A549 (cell line): ENCODE measurements around the gene C2. TPM values are rescaled to one million over a fixed set of nuclear protein-coding genes. Genes with fewer than 3 reads are reported as not detected.

Source experiments
- ATAC-seq, 2 experiments: fragments of 200-7000 bp in 1 of 2; fragments of >200 bp in 1 of 2; cut with Nextera tagmentation in 1 of 2; cut with Tn5 transposase in 1 of 2; 3 replicates each; pipeline versions ENCODE4 v1.8.0 to v1.9.1; 2018 to 2020; ENCODE audit warnings: mild to moderate bottlenecking in 1 of 2, moderate library complexity in 1 of 2
- CTCF ChIA-PET: fragments of 300-600 bp; sonication (Branson Sonifier 250); formaldehyde crosslinking; extraction: SDS; loops from one replicate; lab custom pipeline; 2021; ENCODE audit warnings: antibody characterized with exemption, inconsistent platforms; lab: Yijun Ruan, JAX
- POLR2A ChIA-PET: fragments of 350-600 bp; formaldehyde crosslinking; extraction: SDS; loops from one replicate; lab custom pipeline; 2021; ENCODE audit warnings: antibody characterized with exemption, inconsistent platforms; lab: Yijun Ruan, JAX
- DNase-seq, 2 experiments: peaks; one replicate each; pipeline versions ENCODE4 v3.0.0 to v3.0.0-alpha.2; 2011 to 2016; ENCODE audit warnings: low read depth in 1 of 2, low spot score in 1 of 2
- FAIRE-seq: peaks from 2 replicates; lab custom pipeline; 2011; peaks lifted over from hg19 to GRCh38; lab: Jason Lieb, UNC
- H3K27ac ChIP-seq, 2 experiments: fragments of >200 bp; sonication (Bioruptor Twin); formaldehyde crosslinking; 3 replicates each; pipeline ENCODE4 v1.5.1; 2016 to 2017
- H3K4me1 ChIP-seq: fragments of >200 bp; sonication (Bioruptor Twin); formaldehyde crosslinking; 3 replicates; pipeline ENCODE4 v1.6.1; 2016
- H3K4me2 ChIP-seq: fragments of >200 bp; sonication (Bioruptor Twin); formaldehyde crosslinking; 3 replicates; pipeline ENCODE4 v1.6.1; 2016
- H3K4me3 ChIP-seq: fragments of >200 bp; sonication (Bioruptor Twin); formaldehyde crosslinking; 3 replicates; pipeline ENCODE4 v1.5.1; 2016
- H3K9me3 ChIP-seq: fragments of >200 bp; sonication (Bioruptor Twin); formaldehyde crosslinking; 3 replicates; pipeline ENCODE4 v1.6.1; 2016
- BHLHE40 ChIP-seq: IDR thresholded peaks from 2 replicates; pipeline ENCODE4 v1.6.1; 2012; ENCODE audit warnings: low read depth, low read length, inconsistent platforms
- CBX2 ChIP-seq: fragments of 200-600 bp; sonication (generic); IDR thresholded peaks from 2 replicates; pipeline ENCODE4 v1.6.1; 2016; ENCODE audit warnings: low read depth, mild to moderate bottlenecking, borderline replicate concordance
- CEBPB ChIP-seq, 2 experiments: fragments of >200 bp in 1 of 2; sonication (Bioruptor Twin) in 1 of 2; formaldehyde crosslinking in 1 of 2; IDR thresholded peaks; 2 replicates each; pipeline ENCODE4 v1.6.1; 2012 to 2016
- CHD4 ChIP-seq: fragments of 200-600 bp; sonication (generic); IDR thresholded peaks from 2 replicates; pipeline ENCODE4 v1.6.1; 2016; ENCODE audit warnings: antibody characterized with exemption, mild to moderate bottlenecking, borderline replicate concordance
- EHF ChIP-seq: fragments of 250-450 bp; sonication (Bioruptor Pico); IDR thresholded peaks from 2 replicates; pipeline ENCODE4 v1.5.0; 2020; ENCODE audit warnings: mild to moderate bottlenecking
- EP300 ChIP-seq, 2 experiments: fragments of >200 bp; sonication (Bioruptor Twin); formaldehyde crosslinking; IDR thresholded peaks; 2 replicates in 1 of 2; 3 replicates in 1 of 2; pipeline ENCODE4 v1.6.1; 2016 to 2017
- ESRRA ChIP-seq: fragments of 150-350 bp; IDR thresholded peaks from 2 replicates; pipeline ENCODE4 v1.6.1; 2014; ENCODE audit warnings: mild to moderate bottlenecking, low read length, borderline replicate concordance
- FOSL2 ChIP-seq, 2 experiments: fragments of 450-650 bp in 1 of 2; fragments of >200 bp in 1 of 2; sonication (Bioruptor Twin) in 1 of 2; formaldehyde crosslinking; IDR thresholded peaks; 2 replicates each; pipeline versions ENCODE4 v1.5.0 to v1.6.1; 2016 to 2020; ENCODE audit warnings: mild to moderate bottlenecking in 1 of 2, moderate library complexity in 1 of 2
- GATA3 ChIP-seq: IDR thresholded peaks from 2 replicates; pipeline ENCODE4 v1.6.1; 2012; ENCODE audit warnings: borderline replicate concordance
- HOXB13 ChIP-seq: fragments of 250-450 bp; sonication (Bioruptor Pico); IDR thresholded peaks from 2 replicates; pipeline ENCODE4 v1.5.0; 2020; ENCODE audit warnings: low read depth, mild to moderate bottlenecking, moderate library complexity
- JUNB ChIP-seq: fragments of >200 bp; sonication (Bioruptor Twin); formaldehyde crosslinking; IDR thresholded peaks from 2 replicates; pipeline ENCODE4 v1.6.1; 2016
- MAFK ChIP-seq: fragments of 450-650 bp; IDR thresholded peaks from 2 replicates; pipeline ENCODE4 v1.6.1; 2014; ENCODE audit not compliant: partially characterized antibody
- MAZ ChIP-seq: fragments of 150-350 bp; IDR thresholded peaks from 2 replicates; pipeline ENCODE4 v1.6.1; 2014; ENCODE audit warnings: antibody characterized with exemption, low read depth, low read length, borderline replicate concordance
- PHF8 ChIP-seq: fragments of 200-600 bp; sonication (generic); IDR thresholded peaks from 2 replicates; pipeline ENCODE4 v1.6.1; 2016; ENCODE audit warnings: low read depth, mild to moderate bottlenecking, antibody characterized with exemption, moderate library complexity, borderline replicate concordance
- POLR2AphosphoS2 ChIP-seq: conservative IDR thresholded peaks from 2 replicates; pipeline ENCODE4 v1.6.1; 2012; ENCODE audit warnings: low read length, improper control_type of control experiment, inconsistent platforms
- RCOR1 ChIP-seq: fragments of 150-350 bp; IDR thresholded peaks from 2 replicates; pipeline ENCODE4 v1.6.1; 2014; ENCODE audit warnings: antibody characterized with exemption, low read length, low read depth
- RFX5 ChIP-seq: fragments of 450-650 bp; IDR thresholded peaks from 2 replicates; pipeline ENCODE4 v1.7.1; 2014; ENCODE audit warnings: antibody characterized with exemption, mild to moderate bottlenecking, moderate library complexity
- ZC3H11A ChIP-seq: fragments of 450-650 bp; IDR thresholded peaks from 2 replicates; pipeline ENCODE4 v1.6.1; 2014; ENCODE audit warnings: antibody characterized with exemption, mild to moderate bottlenecking
- ZFP36 ChIP-seq: fragments of 450-650 bp; IDR thresholded peaks from 2 replicates; pipeline ENCODE4 v1.6.1; 2014; ENCODE audit warnings: borderline replicate concordance; ENCODE audit not compliant: partially characterized antibody
- WGBS: methylation state at CpG from one replicate; pipeline ENCODE4 v1.1.6; 2017; ENCODE audit errors: missing lambda C conversion rate; 5-methylcytosine and 5-hydroxymethylcytosine counted together
- polyA plus RNA-seq, 4 experiments: library from polyadenylated mRNA; depleted of rRNA in 3 of 4; stranded (reverse); fragments of >200 nt; fragmentation: RNase III in 1 of 4; extraction: RNeasy Plus Mini Kit Qiagen cat#74134 plus additional on column Dnase treatment in 1 of 4; gene quantifications; 2 replicates in 3 of 4; 3 replicates in 1 of 4; pipeline ENCODE4 v1.2.3, GENCODE V29; 2011 to 2017
- TF ChIP-seq, protein P1 (sequence below): fragments of >200 bp; sonication (Bioruptor Twin); formaldehyde crosslinking; IDR thresholded peaks from 3 replicates; pipeline ENCODE4 v1.5.1; 2016
- TF ChIP-seq, protein P2 (sequence below): fragments of 250-450 bp; sonication (Bioruptor Pico); IDR thresholded peaks from 2 replicates; pipeline ENCODE4 v1.5.0; 2021; ENCODE audit warnings: mild to moderate bottlenecking, moderate library complexity, borderline replicate concordance
- TF ChIP-seq, protein P3 (sequence below): fragments of >200 bp; sonication (Bioruptor Twin); formaldehyde crosslinking; IDR thresholded peaks from 2 replicates; pipeline ENCODE4 v1.6.1; 2016
- TF ChIP-seq, protein P4 (sequence below): fragments of 150-350 bp; IDR thresholded peaks from 2 replicates; pipeline ENCODE4 v1.6.1; 2014; ENCODE audit warnings: low read depth, mild to moderate bottlenecking, low read length

C2 gene
- polyA plus RNA-seq, 2 of the 4 experiments (the other 2 are of a cell fraction) = 0.22 to 0.87 TPM

DNA sequence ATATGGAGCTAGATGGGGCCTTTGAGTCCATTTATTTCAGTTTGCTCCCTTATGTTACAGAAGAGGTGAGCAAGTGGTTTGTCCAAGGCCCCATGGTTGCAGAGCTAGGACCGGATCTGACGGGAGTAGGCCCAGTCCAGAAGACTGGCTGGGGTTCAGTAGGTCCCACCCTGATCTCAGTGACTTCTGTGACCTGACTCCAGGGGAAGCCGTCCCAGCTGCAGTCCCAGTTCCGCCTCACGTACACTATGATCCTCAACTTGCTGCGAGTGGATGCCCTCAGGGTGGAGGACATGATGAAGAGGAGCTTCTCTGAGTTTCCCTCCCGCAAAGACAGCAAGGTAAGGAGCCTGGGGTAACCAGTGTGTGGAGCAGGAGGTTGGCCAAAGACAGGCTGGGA is 39.0 kb downstream of the C2 start:
- ChIA-PET POLR2A (no interaction called here), CTCF (interaction anchor here (1.2 to 1.4 kb wide), 2 partner anchors 14 to 368 kb away, joined by 3 to 9 read pairs; no protein-coding TSS in a partner anchor)
- H3K4me3 ChIP-seq = no peak overlapping the region
- TF ChIP-seq, protein P1, sequence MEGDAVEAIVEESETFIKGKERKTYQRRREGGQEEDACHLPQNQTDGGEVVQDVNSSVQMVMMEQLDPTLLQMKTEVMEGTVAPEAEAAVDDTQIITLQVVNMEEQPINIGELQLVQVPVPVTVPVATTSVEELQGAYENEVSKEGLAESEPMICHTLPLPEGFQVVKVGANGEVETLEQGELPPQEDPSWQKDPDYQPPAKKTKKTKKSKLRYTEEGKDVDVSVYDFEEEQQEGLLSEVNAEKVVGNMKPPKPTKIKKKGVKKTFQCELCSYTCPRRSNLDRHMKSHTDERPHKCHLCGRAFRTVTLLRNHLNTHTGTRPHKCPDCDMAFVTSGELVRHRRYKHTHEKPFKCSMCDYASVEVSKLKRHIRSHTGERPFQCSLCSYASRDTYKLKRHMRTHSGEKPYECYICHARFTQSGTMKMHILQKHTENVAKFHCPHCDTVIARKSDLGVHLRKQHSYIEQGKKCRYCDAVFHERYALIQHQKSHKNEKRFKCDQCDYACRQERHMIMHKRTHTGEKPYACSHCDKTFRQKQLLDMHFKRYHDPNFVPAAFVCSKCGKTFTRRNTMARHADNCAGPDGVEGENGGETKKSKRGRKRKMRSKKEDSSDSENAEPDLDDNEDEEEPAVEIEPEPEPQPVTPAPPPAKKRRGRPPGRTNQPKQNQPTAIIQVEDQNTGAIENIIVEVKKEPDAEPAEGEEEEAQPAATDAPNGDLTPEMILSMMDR = no peak
- TF ChIP-seq POLR2AphosphoS2 (no peak), CEBPB (IDR thresholded peaks at IDR 0.05) (no peak), RCOR1 (no peak), EP300 (IDR thresholded peaks at IDR 0.05) (no peak), ESRRA (no peak), JUNB (no peak), PHF8 (no peak), MAFK (no peak), ZC3H11A (no peak), GATA3 (no peak), EHF (CRISPR knock-in tag) (no peak), MAZ (no peak)
- TF ChIP-seq, protein P2, sequence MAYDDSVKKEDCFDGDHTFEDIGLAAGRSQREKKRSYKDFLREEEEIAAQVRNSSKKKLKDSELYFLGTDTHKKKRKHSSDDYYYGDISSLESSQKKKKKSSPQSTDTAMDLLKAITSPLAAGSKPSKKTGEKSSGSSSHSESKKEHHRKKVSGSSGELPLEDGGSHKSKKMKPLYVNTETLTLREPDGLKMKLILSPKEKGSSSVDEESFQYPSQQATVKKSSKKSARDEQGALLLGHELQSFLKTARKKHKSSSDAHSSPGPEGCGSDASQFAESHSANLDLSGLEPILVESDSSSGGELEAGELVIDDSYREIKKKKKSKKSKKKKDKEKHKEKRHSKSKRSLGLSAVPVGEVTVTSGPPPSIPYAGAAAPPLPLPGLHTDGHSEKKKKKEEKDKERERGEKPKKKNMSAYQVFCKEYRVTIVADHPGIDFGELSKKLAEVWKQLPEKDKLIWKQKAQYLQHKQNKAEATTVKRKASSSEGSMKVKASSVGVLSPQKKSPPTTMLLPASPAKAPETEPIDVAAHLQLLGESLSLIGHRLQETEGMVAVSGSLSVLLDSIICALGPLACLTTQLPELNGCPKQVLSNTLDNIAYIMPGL (CRISPR knock-in tag) = no peak
- TF ChIP-seq, protein P3, sequence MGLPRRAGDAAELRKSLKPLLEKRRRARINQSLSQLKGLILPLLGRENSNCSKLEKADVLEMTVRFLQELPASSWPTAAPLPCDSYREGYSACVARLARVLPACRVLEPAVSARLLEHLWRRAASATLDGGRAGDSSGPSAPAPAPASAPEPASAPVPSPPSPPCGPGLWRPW = no peak
- TF ChIP-seq, protein P4, sequence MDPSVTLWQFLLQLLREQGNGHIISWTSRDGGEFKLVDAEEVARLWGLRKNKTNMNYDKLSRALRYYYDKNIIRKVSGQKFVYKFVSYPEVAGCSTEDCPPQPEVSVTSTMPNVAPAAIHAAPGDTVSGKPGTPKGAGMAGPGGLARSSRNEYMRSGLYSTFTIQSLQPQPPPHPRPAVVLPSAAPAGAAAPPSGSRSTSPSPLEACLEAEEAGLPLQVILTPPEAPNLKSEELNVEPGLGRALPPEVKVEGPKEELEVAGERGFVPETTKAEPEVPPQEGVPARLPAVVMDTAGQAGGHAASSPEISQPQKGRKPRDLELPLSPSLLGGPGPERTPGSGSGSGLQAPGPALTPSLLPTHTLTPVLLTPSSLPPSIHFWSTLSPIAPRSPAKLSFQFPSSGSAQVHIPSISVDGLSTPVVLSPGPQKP = no peak
- no peak overlapping the region for H3K27ac ChIP-seq
- DNase-seq = no peak
- FAIRE-seq = no peak
- no peak overlapping the region for H3K4me2 ChIP-seq
- 93% methylated on average over 7 of the region's 7 CpGs for WGBS
- ATAC-seq = no peak
- peaks cover 9% of the 10 kb centered on the region; the same call in 1 of the 3 replicates for H3K4me1 ChIP-seq
- H3K9me3 ChIP-seq = no peaks in the 10 kb centered on the region

DNA sequence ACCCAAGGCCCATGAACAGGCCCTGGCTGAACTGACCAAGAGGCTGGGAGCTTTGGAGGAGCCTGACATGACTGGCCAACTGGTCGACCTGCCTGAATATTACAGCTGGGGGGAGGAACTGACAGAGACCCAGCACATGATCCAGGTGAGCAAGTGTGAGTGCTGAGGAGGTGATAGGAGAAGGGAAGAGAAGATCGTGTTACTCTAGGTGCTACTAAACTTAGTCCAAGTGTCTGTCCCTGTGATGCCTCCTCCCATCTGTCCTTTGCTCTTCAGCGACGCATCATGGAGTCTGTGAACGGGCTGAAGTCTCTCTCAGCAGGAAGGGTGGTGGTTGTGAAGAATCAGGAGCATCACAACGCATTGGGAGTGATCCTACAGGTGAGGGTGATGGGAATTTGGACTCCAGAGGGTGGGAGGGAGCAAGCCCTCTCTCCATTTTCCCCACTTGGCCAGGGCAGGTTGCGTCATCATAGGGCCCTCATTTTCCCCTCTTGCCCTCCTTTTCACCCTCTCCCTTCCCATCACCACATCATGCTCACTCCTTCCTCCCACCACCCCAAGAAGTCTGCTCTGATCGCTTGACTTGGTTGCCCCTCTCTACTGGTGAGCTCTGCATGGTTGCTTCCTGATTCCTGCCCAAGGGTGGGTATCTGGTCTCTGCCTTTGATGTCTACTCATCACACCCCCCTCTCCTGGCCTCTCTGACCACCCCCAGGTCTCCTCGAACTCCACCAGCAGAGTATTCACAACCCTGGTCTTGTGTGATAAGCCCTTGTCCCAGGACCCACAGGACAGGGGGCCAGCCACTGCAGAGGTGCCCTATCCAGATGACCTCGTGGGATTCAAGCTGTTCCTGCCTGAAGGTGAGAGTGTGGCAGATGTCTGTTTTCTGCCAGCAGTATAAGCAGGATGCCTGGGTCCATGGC is 39.7 kb downstream of the C2 start:
- FAIRE-seq = no peak
- no peak for DNase-seq
- Histone ChIP-seq H3K27ac (no peak overlapping the region), H3K4me2 (no peak overlapping the region), H3K4me3 (no peak overlapping the region), H3K9me3 (no peaks in the 10 kb centered on the region), H3K4me1 (peaks cover 9% of the 10 kb centered on the region; the same call in 1 of the 3 replicates)
- 90% methylated on average over 10 of the region's 10 CpGs for WGBS
- POLR2A ChIA-PET = no interaction called here
- no peak for ATAC-seq
- CTCF ChIA-PET = interaction anchor here (1.4 kb wide), 1 partner anchor 15 kb away, joined by 9 read pairs; no protein-coding TSS in a partner anchor
- no peak for TF ChIP-seq FOSL2 (IDR thresholded peaks at IDR 0.05)
- no peak for TF ChIP-seq FOSL2 (CRISPR knock-in tag; IDR thresholded peaks at IDR 0.05)
- no peak for TF ChIP-seq MAFK
- no peak for TF ChIP-seq HOXB13 (CRISPR knock-in tag)
- TF ChIP-seq ZFP36 = no peak
- no peak for TF ChIP-seq MAZ
- no peak for TF ChIP-seq RCOR1
- no peak for TF ChIP-seq GATA3
- TF ChIP-seq CHD4 = no peak
- TF ChIP-seq CBX2 = no peak
- no peak for TF ChIP-seq ESRRA
- no peak for TF ChIP-seq EP300 (IDR thresholded peaks at IDR 0.05)
- no peak for TF ChIP-seq BHLHE40
- no peak for TF ChIP-seq RFX5
- TF ChIP-seq, protein P2 (CRISPR knock-in tag) = no peak
